GM19328 (cell line): Measurements from ENCODE around the gene TCF25.
"Not testable (repeated sequence)": the region's sequence is repeated elsewhere in the genome, so short reads cannot be mapped to it uniquely, and the experiment has no call there.

Experiments
- ATAC-seq: cut with Tn5 transposase; IDR thresholded peaks from one replicate; pipeline ENCODE4 v1.9.1; 2021; ENCODE audit warnings: mild to moderate bottlenecking, moderate library complexity; ENCODE audit not compliant: unreplicated experiment

The TCF25 gene

GRCh38 chr16:89919535-89920406, 46.4 kb downstream of the TCF25 start:
- no peak for ATAC-seq

GRCh38 chr16:89920723-89921122, 47.3 kb downstream of the TCF25 start:
- ATAC-seq = no peak

GRCh38 chr16:89921131-89921701, 47.8 kb downstream of the TCF25 start:
- ATAC-seq = no peak

- no peak for ATAC-seq
Observed at GRCh38 chr16:89921702-89922476, 48.5 kb downstream of the TCF25 start.

- ATAC-seq = no peak
Observed at GRCh38 chr16:89922477-89922883, 49.1 kb downstream of the TCF25 start.

- no peak for ATAC-seq
Observed at GRCh38 chr16:89922884-89923639, 49.7 kb downstream of the TCF25 start, which contains the start of gene TUBB3. TUBB3 (plus strand) TSS chr16:89923342; CDS start chr16:89923402, 60 bp downstream.

- no peak for ATAC-seq
Observed at GRCh38 chr16:89923640-89924296, 50.4 kb downstream of the TCF25 start.

GRCh38 chr16:89924297-89924924, 51.0 kb downstream of the TCF25 start:
- ATAC-seq = no peak

GRCh38 chr16:89924925-89925307, 51.5 kb downstream of the TCF25 start:
- no peak for ATAC-seq

- ATAC-seq = no peak
Observed at GRCh38 chr16:89925596-89926079, 52.2 kb downstream of the TCF25 start.

GRCh38 chr16:89931305-89931896, 58.0 kb downstream of the TCF25 start:
- ATAC-seq = no peak

- no peak for ATAC-seq
Observed at GRCh38 chr16:89931964-89932363, 58.6 kb downstream of the TCF25 start.

- not testable (repeated sequence) for ATAC-seq
Observed at GRCh38 chr16:89934019-89934418, 60.6 kb downstream of the TCF25 start.

- ATAC-seq = no peak
Observed at GRCh38 chr16:89934611-89935553, 61.5 kb downstream of the TCF25 start.

GRCh38 chr16:89935620-89936019, 62.2 kb downstream of the TCF25 start:
- ATAC-seq = not testable (repeated sequence)

- no peak for ATAC-seq
Observed at GRCh38 chr16:89936034-89936433, 62.6 kb downstream of the TCF25 start.

- no peak for ATAC-seq
Observed at GRCh38 chr16:89936508-89936907, 63.1 kb downstream of the TCF25 start.

- no peak for ATAC-seq
Observed at GRCh38 chr16:89936981-89937380, 63.6 kb downstream of the TCF25 start.
